GM12878 (cell line): Measurements from ENCODE around the gene RNMT.

Experiments
- ATF2 ChIP-seq: IDR thresholded peaks from 2 replicates; pipeline ENCODE4 v1.6.1; 2012; ENCODE audit warnings: low read length, inconsistent platforms
- ATF3 ChIP-seq: IDR thresholded peaks from 2 replicates; pipeline ENCODE4 v1.6.1; 2011; ENCODE audit warnings: low read depth, mild to moderate bottlenecking, low read length, moderate library complexity, borderline replicate concordance; ENCODE audit errors: extremely low read depth
- CTCF ChIP-seq, 3 experiments: IDR thresholded peaks in 2 of 3; conservative IDR thresholded peaks in 1 of 3; 2 replicates each; pipeline ENCODE4 v1.5.1; 2011; ENCODE audit warnings: low read depth in 3 of 3, low read length in 3 of 3, mild to moderate bottlenecking in 3 of 3, control low read depth in 2 of 3, moderate library complexity in 2 of 3, inconsistent platforms in 1 of 3, mixed read lengths in 1 of 3; ENCODE audit not compliant: control insufficient read depth in 2 of 3, insufficient read depth in 1 of 3; ENCODE audit errors: extremely low read depth in 1 of 3
- EZH2 ChIP-seq: IDR thresholded peaks from 2 replicates; pipeline ENCODE4 v1.6.1; 2012; ENCODE audit warnings: low read depth, mild to moderate bottlenecking, control low read depth, inconsistent platforms, low read length, borderline replicate concordance; ENCODE audit not compliant: control insufficient read depth
- HSF1 ChIP-seq: fragments of 150-350 bp; IDR thresholded peaks from 2 replicates; pipeline ENCODE4 v1.6.1; 2014; ENCODE audit warnings: mild to moderate bottlenecking, low read depth, low read length
- MAX ChIP-seq: IDR thresholded peaks from 2 replicates; pipeline ENCODE4 v1.6.1; 2012; ENCODE audit warnings: low read depth, low read length, improper control_type of control experiment
- POLR2A ChIP-seq: IDR thresholded peaks from 2 replicates; pipeline ENCODE4 v1.6.1; 2011; ENCODE audit warnings: low read depth, mild to moderate bottlenecking, low read length
- SKIL ChIP-seq: fragments of 450-650 bp; IDR thresholded peaks from 2 replicates; pipeline ENCODE4 v1.6.1; 2017; ENCODE audit warnings: mild to moderate bottlenecking, low read depth, inconsistent platforms; ENCODE audit not compliant: poor library complexity, severe bottlenecking
- SP1 ChIP-seq: IDR thresholded peaks from one replicate; pipeline ENCODE4 v1.6.1; 2011; ENCODE audit warnings: low read depth, low read length
- SUPT20H ChIP-seq: IDR thresholded peaks from 2 replicates; pipeline ENCODE4 v1.6.1; 2011; ENCODE audit warnings: low read depth, mild to moderate bottlenecking, low read length, moderate library complexity, borderline replicate concordance; ENCODE audit not compliant: control insufficient read depth

GRCh38 chr18:13713455-13714055, 12.9 kb upstream of the RNMT start:
- TF ChIP-seq SP1 (no peak), ATF2 (no peak), MAX (no peak), POLR2A (no peak), CTCF (IDR thresholded peaks at IDR 0.05 in 2 of 3, conservative IDR thresholded peaks at IDR 0.05 in 1 of 3; ENCODE audit: control insufficient read depth in 2 of 3, extremely low read depth in 1 of 3, insufficient read depth in 1 of 3, low read depth in 3 of 3, low read length in 3 of 3) (no peak), SUPT20H (no peak), ATF3 (no peak), EZH2 (no peak), SKIL (no peak), HSF1 (no peak)
